Smooth muscle cell (in vitro differentiated cells): ENCODE results near the gene MCU. TPM values are rescaled to one million over a fixed set of nuclear protein-coding genes. Genes with fewer than 3 reads are reported as not detected.

Experiments
- DNase-seq: peaks from one replicate; lab custom pipeline; 2025; ENCODE audit not compliant: unreplicated experiment; lab: John Stamatoyannopoulos, UW
- H2AFZ ChIP-seq: fragments of 200-600 bp; sonication (generic); 2 replicates; pipeline ENCODE4 v1.6.0; 2016; ENCODE audit warnings: antibody characterized with exemption, low read depth, mild to moderate bottlenecking
- H3F3A ChIP-seq: fragments of 200-600 bp; sonication (generic); 2 replicates; pipeline ENCODE4 v1.6.0; 2017; ENCODE audit warnings: antibody characterized with exemption, low read depth
- H3K27ac ChIP-seq: fragments of 200-600 bp; sonication (generic); 2 replicates; pipeline ENCODE4 v1.5.1; 2016; ENCODE audit warnings: low read depth, mild to moderate bottlenecking
- H3K27me3 ChIP-seq: fragments of 200-600 bp; sonication (generic); 2 replicates; pipeline ENCODE4 v1.6.1; 2016; ENCODE audit warnings: low read depth, mild to moderate bottlenecking
- H3K36me3 ChIP-seq: fragments of 200-600 bp; sonication (generic); 2 replicates; pipeline ENCODE4 v1.5.1; 2016; ENCODE audit warnings: low read depth
- H3K4me1 ChIP-seq: fragments of 200-600 bp; sonication (generic); 2 replicates; pipeline ENCODE4 v1.5.1; 2016; ENCODE audit warnings: low read depth
- H3K4me2 ChIP-seq: fragments of 200-600 bp; sonication (generic); 2 replicates; pipeline ENCODE4 v1.6.0; 2016; ENCODE audit warnings: mild to moderate bottlenecking
- H3K4me3 ChIP-seq: fragments of 200-600 bp; sonication (generic); 2 replicates; pipeline ENCODE4 v1.5.1; 2016; ENCODE audit warnings: mild to moderate bottlenecking
- H3K79me2 ChIP-seq: fragments of 200-600 bp; sonication (generic); 2 replicates; pipeline ENCODE4 v1.6.0; 2016; ENCODE audit warnings: low read depth, mild to moderate bottlenecking
- H3K9ac ChIP-seq: fragments of 200-600 bp; sonication (generic); 2 replicates; pipeline ENCODE4 v1.6.0; 2016; ENCODE audit warnings: low read depth
- H3K9me3 ChIP-seq: fragments of 200-600 bp; sonication (generic); replicated peaks from 2 replicates; pipeline ENCODE4 v1.5.1; 2016; ENCODE audit warnings: low read depth
- H4K20me1 ChIP-seq: fragments of 200-600 bp; sonication (generic); 2 replicates; pipeline ENCODE4 v1.6.0; 2016; ENCODE audit warnings: low read depth
- CTCF ChIP-seq: fragments of 200-600 bp; sonication (generic); IDR thresholded peaks from 2 replicates; pipeline ENCODE4 v1.5.1; 2017; ENCODE audit warnings: borderline replicate concordance, mild to moderate bottlenecking, antibody characterized with exemption; ENCODE audit not compliant: insufficient read depth, poor library complexity, severe bottlenecking
- WGBS: methylation state at CpG from one replicate; pipeline ENCODE4 v1.1.7; 2016; ENCODE audit warnings: low lambda C conversion rate; 5-methylcytosine and 5-hydroxymethylcytosine counted together
- polyA plus RNA-seq: library from polyadenylated mRNA; unstranded; fragments of >200 nt; fragmentation: Nextera tagmentation; extraction: Ambion mirVana; gene quantifications from 2 replicates; pipeline ENCODE4 v1.2.1, GENCODE V29; 2016
- total RNA-seq: library from RNA; depleted of rRNA; stranded (reverse); fragments of >200 nt; gene quantifications from 2 replicates; pipeline ENCODE4 v1.2.3, GENCODE V29; 2014

Gene MCU
- total and polyA plus RNA-seq, 2 experiments from 2014 or later = 15.4 to 30.4 TPM

DNA sequence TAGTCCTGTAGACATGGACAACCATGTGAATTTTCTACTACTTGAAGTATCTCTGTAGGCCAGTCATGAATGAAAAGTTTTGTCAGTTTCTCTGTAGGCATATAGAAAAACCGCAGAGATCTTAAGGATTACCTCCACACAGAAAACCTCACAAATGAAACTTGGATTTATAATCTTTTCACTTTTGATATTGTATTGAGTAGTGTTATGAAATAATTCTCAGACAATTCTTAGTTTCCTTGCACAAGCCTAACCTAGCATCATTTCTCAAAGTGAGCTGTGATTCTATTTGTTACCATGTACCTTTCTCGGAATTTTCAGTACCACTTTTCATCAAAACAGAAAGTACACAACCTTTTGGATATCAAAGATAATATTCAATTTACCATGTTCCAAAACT, 150.2 kb downstream of the MCU start:
- no peak overlapping the region for H3K9ac ChIP-seq
- 100% methylated on average over 2 of the region's 2 CpGs for WGBS
- TF ChIP-seq CTCF = no peak
- no peaks in the 10 kb centered on the region for H4K20me1 ChIP-seq
- no peak for DNase-seq
- no peaks in the 10 kb centered on the region for H3F3A ChIP-seq
- H3K4me2 ChIP-seq = no peak overlapping the region
- no peak overlapping the region for H3K27ac ChIP-seq
- no peak overlapping the region for H3K4me3 ChIP-seq
- no peak overlapping the region for H2AFZ ChIP-seq
- H3K79me2 ChIP-seq = no peaks in the 10 kb centered on the region
- H3K36me3 ChIP-seq = no peaks in the 10 kb centered on the region
- H3K9me3 ChIP-seq = no peaks in the 10 kb centered on the region
- no peaks in the 10 kb centered on the region for H3K4me1 ChIP-seq
- no peaks in the 10 kb centered on the region for H3K27me3 ChIP-seq

GRCh38 chr10:72846238-72846637, 154.3 kb downstream of the MCU start:
- no peak for TF ChIP-seq CTCF

GRCh38 chr10:72847681-72848080, 155.7 kb downstream of the MCU start:
- Histone ChIP-seq H3K27me3 (no peaks in the 10 kb centered on the region), H3K79me2 (no peaks in the 10 kb centered on the region), H3K36me3 (no peaks in the 10 kb centered on the region), H3F3A (no peaks in the 10 kb centered on the region), H3K4me2 (no peak overlapping the region), H3K27ac (no peak overlapping the region), H3K4me3 (no peak overlapping the region), H3K9ac (no peak overlapping the region), H3K4me1 (no peaks in the 10 kb centered on the region), H2AFZ (no peak overlapping the region), H4K20me1 (no peaks in the 10 kb centered on the region), H3K9me3 (no peaks in the 10 kb centered on the region)
- TF ChIP-seq CTCF = no peak
- 84% methylated on average over 2 of the region's 2 CpGs for WGBS
- DNase-seq = no peak

More at GRCh38 chr10:72846238-72846637, 154.3 kb downstream of the MCU start:
- Histone ChIP-seq H3K79me2 (no peaks in the 10 kb centered on the region), H4K20me1 (no peaks in the 10 kb centered on the region), H3K9ac (no peak overlapping the region), H3K9me3 (no peaks in the 10 kb centered on the region), H3K36me3 (no peaks in the 10 kb centered on the region), H3K27me3 (no peaks in the 10 kb centered on the region), H3K4me1 (no peaks in the 10 kb centered on the region), H3K4me2 (no peak overlapping the region), H3K4me3 (no peak overlapping the region), H3K27ac (no peak overlapping the region), H3F3A (no peaks in the 10 kb centered on the region), H2AFZ (no peak overlapping the region)
- DNase-seq = no peak
- WGBS = 76% methylated on average over 7 of the region's 7 CpGs

DNA sequence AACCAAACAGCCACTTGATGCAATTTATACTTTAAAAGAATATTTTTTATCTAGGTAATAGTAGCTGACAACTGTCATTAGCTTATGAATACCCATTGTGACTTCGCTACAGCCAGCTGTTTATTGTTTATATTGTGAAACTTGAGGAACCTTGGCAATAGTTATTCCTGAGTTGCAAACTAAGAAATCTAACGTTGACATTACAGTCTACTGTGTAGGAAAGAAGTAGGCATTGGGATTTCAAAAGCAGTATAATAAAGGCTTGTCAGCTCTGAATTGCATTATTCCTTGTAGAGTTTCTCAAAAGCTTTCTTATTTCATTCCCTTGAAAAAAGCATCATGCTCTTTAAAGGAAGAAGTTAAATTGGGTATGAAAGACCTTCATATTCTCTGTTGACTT, 158.9 kb downstream of the MCU start:
- DNase-seq = no peak
- Histone ChIP-seq H3K27me3 (no peaks in the 10 kb centered on the region), H3K4me1 (no peaks in the 10 kb centered on the region), H3K4me2 (no peak overlapping the region), H2AFZ (no peak overlapping the region), H3K9me3 (no peaks in the 10 kb centered on the region), H3K27ac (no peak overlapping the region), H3K9ac (no peak overlapping the region), H3K36me3 (no peaks in the 10 kb centered on the region), H4K20me1 (no peaks in the 10 kb centered on the region), H3F3A (no peaks in the 10 kb centered on the region), H3K4me3 (no peak overlapping the region), H3K79me2 (no peaks in the 10 kb centered on the region)
- 95% methylated on average over 2 of the region's 2 CpGs for WGBS
- no peak for TF ChIP-seq CTCF
